ENCODE data around the gene SMIM10L2A. TPM values are rescaled to one million over a fixed set of nuclear protein-coding genes. Genes with fewer than 3 reads are reported as not detected.

Gene SMIM10L2A
- total and polyA plus RNA-seq, 2 of the 4 experiments (the other 2 are of a cell fraction), result under 0.01 to 0.10 TPM

GRCh38 chrX:135411893-135412292, 9.9 kb upstream of the SMIM10L2A start:
- Histone ChIP-seq H2BK20ac (ENCODE audit: low read depth, low read length) (no peak overlapping the region), H2AK9ac (replicated peaks; ENCODE audit: low read depth, low read length, poor library complexity) (no peak overlapping the region), H4K5ac (ENCODE audit: low read depth, low read length) (no peak overlapping the region), H3K56ac (ENCODE audit: extremely low read depth, insufficient read depth, low read length) (no peak overlapping the region), H3K27me3 (ENCODE audit: control insufficient read depth, insufficient read depth, low read length) (no peaks in the 10 kb centered on the region; the same call in 1 of the 2 replicates), H4K20me1 (ENCODE audit: insufficient read depth, low read length) (no peaks in the 10 kb centered on the region), H3K9me1 (ENCODE audit: insufficient read depth, low read length) (no peaks in the 10 kb centered on the region), H2AK5ac (ENCODE audit: low read depth, low read length) (no peak overlapping the region), H2BK5ac (ENCODE audit: low read depth, low read length, poor library complexity, severe bottlenecking) (no peak overlapping the region), H3K36me3 (ENCODE audit: control insufficient read depth, insufficient read depth, low read length) (no peaks in the 10 kb centered on the region), H3K4me1 (ENCODE audit: control insufficient read depth, insufficient read depth, low read length) (no peaks in the 10 kb centered on the region), H3K4me3 (ENCODE audit: insufficient read depth, low read depth, low read length) (no peak overlapping the region), H2BK120ac (ENCODE audit: low read depth, low read length) (no peak overlapping the region), H3K14ac (replicated peaks; ENCODE audit: low read depth, low read length) (no peak overlapping the region), H3K9ac (ENCODE audit: low read depth, low read length) (no peak overlapping the region), H2AFZ (replicated peaks; ENCODE audit: low read length, poor library complexity) (no peak overlapping the region), H3K4ac (ENCODE audit: low read depth, low read length) (no peak overlapping the region), H3K18ac (ENCODE audit: low read depth, low read length) (no peak overlapping the region), H2BK15ac (ENCODE audit: low read depth, low read length) (no peak overlapping the region), H4K91ac (ENCODE audit: insufficient read depth, low read depth, low read length) (no peak overlapping the region), H3K4me2 (ENCODE audit: low read depth, low read length) (no peak overlapping the region), H3K9me3 (ENCODE audit: control insufficient read depth, insufficient read depth, low read length) (no peaks in the 10 kb centered on the region), H3K27ac (ENCODE audit: insufficient read depth, low read length) (no peak overlapping the region), H3K79me1 (ENCODE audit: low read depth in 1 of 2, low read length in 2 of 2) (no peaks in the 10 kb centered on the region), H3K23ac (ENCODE audit: low read depth, low read length) (no peak overlapping the region), H4K8ac (ENCODE audit: low read depth in 2 of 2, low read length in 2 of 2) (no peak overlapping the region)
- CTCF ChIA-PET, result no interaction called here
- DNase-seq (peak; percentile 59), ATAC-seq (ENCODE audit: low read depth) (no peak)
- intact Hi-C loops (cut with micrococcal nuclease) (no loop called here), in situ Hi-C loops (cut with MboI; ENCODE audit: low sequenced_read_pairs) (no loop called here), dilution Hi-C loops (cut with HindIII; ENCODE audit: low sequenced_read_pairs, unreplicated experiment) (no loop called here)
- no peak for TF ChIP-seq NFE2L2 (IDR thresholded peaks at IDR 0.05; ENCODE audit: low read depth, low read length)
- no peak for TF ChIP-seq CHD1 (IDR thresholded peaks at IDR 0.05; ENCODE audit: low read depth, low read length)
- TF ChIP-seq CEBPB (IDR thresholded peaks at IDR 0.05; ENCODE audit: low read depth, low read length), result no peak
- TF ChIP-seq MAFK (IDR thresholded peaks at IDR 0.05; ENCODE audit: low read depth, low read length), result no peak
- no peak for TF ChIP-seq CTCF (conservative IDR thresholded peaks at IDR 0.05; ENCODE audit: low read depth, low read length)
- no peak for TF ChIP-seq POLR2A (IDR thresholded peaks at IDR 0.05; ENCODE audit: low read depth, low read length)
- TF ChIP-seq USF2 (IDR thresholded peaks at IDR 0.05; ENCODE audit: low read depth, low read length), result no peak
- POLR2A ChIA-PET (ENCODE audit: unreplicated experiment), result no interaction called here
- no TSS peak for BruUV-seq (replicated peaks)
- WGBS, 2 experiments (ENCODE audit: extremely low coverage in 2 of 2, insufficient read length in 1 of 2), result 40% methylated on average over 1 of the region's 3 CpGs; no CpG with 5 or more reads in 1 of the 2 experiments
